Activated CD4-positive, alpha-beta T cell treated with anti-CD3 and anti-CD28 coated beads, Interleukin-2, amount 50 U/mL, for 48 hours (primary cell): ENCODE measurements around the gene DMXL1.

ENCODE experiments used
- DNase-seq, 2 experiments: peaks; one replicate each; pipeline ENCODE4 v3.0.0-alpha.2; 2020

DMXL1 gene

GRCh38 chr5:119291056-119291455, 220.2 kb downstream of the DMXL1 start:
- DNase-seq: no peak

DNA sequence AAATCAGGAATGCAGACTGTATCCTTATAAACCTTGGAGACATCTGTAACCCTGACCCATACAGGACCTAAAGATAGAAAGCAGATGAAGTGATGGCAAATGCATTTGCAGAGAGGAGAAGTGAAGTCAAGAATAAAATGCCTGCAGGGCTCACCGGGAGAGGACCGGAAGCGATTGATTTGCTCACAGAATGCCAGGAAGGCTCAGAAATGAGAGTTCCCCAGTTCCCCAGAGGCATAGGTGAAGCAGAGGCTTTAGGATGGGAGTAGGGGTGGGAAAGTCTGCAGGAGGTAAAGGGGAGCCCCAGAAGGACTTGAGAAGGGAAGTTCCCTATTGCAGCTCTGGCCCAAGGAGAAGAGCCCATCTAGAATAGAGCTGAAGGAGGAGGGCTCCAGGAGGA, 221.0 kb downstream of the DMXL1 start:
- DNase-seq: no peak

GRCh38 chr5:119292701-119293515, 222.0 kb downstream of the DMXL1 start:
- DNase-seq: no peak

GRCh38 chr5:119293516-119293829, 222.6 kb downstream of the DMXL1 start:
- no peak for DNase-seq
